DND-41 (cell line): Measurements from ENCODE around the gene RAD51B.
A peak's percentile ranks its signal among the peaks of the same experiment; 100 is the strongest.
"Not testable (repeated sequence)": the region's sequence is repeated elsewhere in the genome, so short reads cannot be mapped to it uniquely, and the experiment has no call there.

Source experiments
- ATAC-seq: fragments of 200-7000 bp; cut with Tn5 transposase; 3 replicates; pipeline ENCODE4 v1.9.1; 2021; ENCODE audit warnings: low read depth; ENCODE audit not compliant: insufficient read depth
- DNase-seq: peaks from one replicate; pipeline ENCODE4 v3.0.0-alpha.2; 2020
- H2AFZ ChIP-seq: 2 replicates; pipeline ENCODE4 v1.6.0; 2012; ENCODE audit warnings: low read depth, low read length
- H3K27ac ChIP-seq: 2 replicates; pipeline ENCODE4 v1.5.1; 2012; ENCODE audit warnings: low read length, inconsistent platforms
- H3K27me3 ChIP-seq: fragments of 200-600 bp; sonication (generic); 2 replicates; pipeline ENCODE4 v1.6.0; 2012; ENCODE audit warnings: low read length, mild to moderate bottlenecking, inconsistent platforms; ENCODE audit not compliant: insufficient read depth, poor library complexity
- H3K36me3 ChIP-seq: 2 replicates; pipeline ENCODE4 v1.5.1; 2012; ENCODE audit warnings: low read length, inconsistent platforms; ENCODE audit not compliant: insufficient read depth
- H3K4me1 ChIP-seq: 2 replicates; pipeline ENCODE4 v1.5.1; 2012; ENCODE audit warnings: mild to moderate bottlenecking, low read length; ENCODE audit not compliant: insufficient read depth
- H3K4me2 ChIP-seq: 2 replicates; pipeline ENCODE4 v1.6.0; 2012; ENCODE audit warnings: mild to moderate bottlenecking, moderate library complexity, low read length, inconsistent platforms; ENCODE audit not compliant: insufficient read depth
- H3K4me3 ChIP-seq, 2 experiments: fragments of 200-600 bp in 1 of 2; shearing (Covaris generic) in 1 of 2; 2 replicates each; pipeline ENCODE4 v1.5.1; 2012 to 2016; ENCODE audit warnings: inconsistent platforms in 2 of 2, low read length in 2 of 2, mild to moderate bottlenecking in 2 of 2, low read depth in 1 of 2, moderate library complexity in 1 of 2
- H3K79me2 ChIP-seq: 2 replicates; pipeline ENCODE4 v1.6.0; 2012; ENCODE audit warnings: low read length, inconsistent platforms; ENCODE audit not compliant: insufficient read depth
- H3K9ac ChIP-seq: 2 replicates; pipeline ENCODE4 v1.6.0; 2012; ENCODE audit warnings: low read depth, mild to moderate bottlenecking, inconsistent platforms, low read length, moderate library complexity
- H3K9me3 ChIP-seq: 2 replicates; pipeline ENCODE4 v1.5.1; 2012; ENCODE audit warnings: low read length, moderate library complexity, mild to moderate bottlenecking, inconsistent platforms; ENCODE audit not compliant: insufficient read depth, severe bottlenecking
- H4K20me1 ChIP-seq: 2 replicates; pipeline ENCODE4 v1.6.0; 2012; ENCODE audit warnings: low read length; ENCODE audit not compliant: insufficient read depth
- CTCF ChIP-seq: IDR thresholded peaks from 2 replicates; pipeline ENCODE4 v1.5.1; 2012; ENCODE audit warnings: borderline replicate concordance, low read length, moderate library complexity, mild to moderate bottlenecking; ENCODE audit not compliant: poor library complexity, severe bottlenecking; ENCODE audit errors: extremely low read depth
- EZH2 ChIP-seq: IDR thresholded peaks from 3 replicates; pipeline ENCODE4 v1.6.1; 2012; ENCODE audit warnings: borderline replicate concordance, low read depth, mild to moderate bottlenecking, moderate library complexity, low read length, inconsistent platforms; ENCODE audit not compliant: severe bottlenecking

The RAD51B gene

DNA sequence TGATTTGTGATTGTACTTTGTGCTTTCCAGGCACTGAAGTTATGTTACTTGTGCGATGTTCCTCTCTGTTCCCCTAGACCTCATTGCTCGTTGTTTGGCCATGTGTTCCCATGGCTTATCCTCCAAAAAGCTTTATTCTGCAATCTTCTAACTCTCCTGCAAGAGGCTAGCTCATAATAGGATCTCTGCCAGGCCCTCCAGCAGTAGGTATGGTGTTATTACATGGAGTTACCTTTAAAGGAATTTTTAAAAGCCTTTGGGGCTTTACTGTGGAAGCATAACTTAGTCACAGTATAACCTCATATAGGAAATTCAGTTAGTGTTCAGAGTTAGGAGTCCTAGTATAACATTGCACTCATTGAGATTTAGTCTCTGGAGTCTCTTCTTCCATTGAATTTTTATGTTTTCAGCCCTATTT is 292.3 kb downstream of the RAD51B start:
- H3K4me1 ChIP-seq, result peaks cover 19% of the 10 kb centered on the region
- no peak overlapping the region for H3K4me2 ChIP-seq
- H3K4me3 ChIP-seq, result no peak overlapping the region
- no peaks in the 10 kb centered on the region for H4K20me1 ChIP-seq
- no peaks in the 10 kb centered on the region for H3K9me3 ChIP-seq
- H3K36me3 ChIP-seq, result no peaks in the 10 kb centered on the region
- no peak overlapping the region for H2AFZ ChIP-seq
- 0 out of 2 replicates have a peak overlapping the region, but pooled peaks have one; percentile 31 for H3K27ac ChIP-seq
- no peaks in the 10 kb centered on the region for H3K27me3 ChIP-seq
- DNase-seq (no peak), ATAC-seq (no peak)
- H3K79me2 ChIP-seq, result no peaks in the 10 kb centered on the region
- TF ChIP-seq CTCF (no peak), EZH2 (no peak)
- H3K9ac ChIP-seq, result no peak overlapping the region

DNA sequence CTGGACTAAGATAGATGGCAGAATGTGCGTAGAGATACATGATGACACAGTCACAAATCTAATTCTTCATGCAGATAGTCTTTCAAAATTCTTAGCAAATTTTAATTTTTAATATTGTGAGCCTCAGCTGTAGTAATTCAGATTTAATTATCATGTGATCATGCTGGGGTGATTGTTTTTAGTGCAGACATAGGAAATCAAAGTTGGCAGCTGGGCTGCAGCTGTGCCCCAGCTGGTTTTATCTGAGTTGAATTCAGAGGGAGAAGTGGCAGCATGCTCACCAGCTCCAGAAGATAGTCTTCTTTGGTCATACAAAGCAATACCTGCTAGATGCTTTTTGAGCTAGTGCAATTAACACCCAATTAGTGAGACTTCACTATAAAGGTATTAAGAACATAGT is 292.9 kb downstream of the RAD51B start:
- Histone ChIP-seq H3K4me1 (peaks cover 19% of the 10 kb centered on the region), H3K27me3 (no peaks in the 10 kb centered on the region), H3K4me3 (no peak overlapping the region), H3K9ac (no peak overlapping the region), H3K36me3 (no peaks in the 10 kb centered on the region), H3K79me2 (no peaks in the 10 kb centered on the region), H2AFZ (no peak overlapping the region), H4K20me1 (no peaks in the 10 kb centered on the region), H3K9me3 (no peaks in the 10 kb centered on the region), H3K4me2 (no peak overlapping the region), H3K27ac (no peak overlapping the region)
- DNase-seq (no peak), ATAC-seq (no peak)
- TF ChIP-seq EZH2 (no peak), CTCF (no peak)

GRCh38 chr14:68113343-68113930 is 293.9 kb downstream of the RAD51B start:
- Histone ChIP-seq H3K9me3 (no peaks in the 10 kb centered on the region), H3K4me1 (peaks cover 19% of the 10 kb centered on the region), H3K36me3 (no peaks in the 10 kb centered on the region), H3K27me3 (no peaks in the 10 kb centered on the region), H3K27ac (no peak overlapping the region), H2AFZ (no peak overlapping the region), H3K9ac (no peak overlapping the region), H3K4me2 (no peak overlapping the region), H4K20me1 (no peaks in the 10 kb centered on the region), H3K4me3 (no peak overlapping the region), H3K79me2 (no peaks in the 10 kb centered on the region)
- no peak for TF ChIP-seq CTCF
- TF ChIP-seq EZH2, result no peak
- ATAC-seq (no peak), DNase-seq (no peak)

- not testable (repeated sequence) for H3K27ac ChIP-seq, ATAC-seq, H4K20me1 ChIP-seq, H3K9me3 ChIP-seq, DNase-seq, H2AFZ ChIP-seq, H3K4me3 ChIP-seq, H3K4me1 ChIP-seq, H3K9ac ChIP-seq, H3K79me2 ChIP-seq, H3K27me3 ChIP-seq, H3K4me2 ChIP-seq, H3K36me3 ChIP-seq
These were observed 296.4 kb downstream of the RAD51B start for GRCh38 chr14:68115952-68116351.
